Stimulated activated naive CD8-positive, alpha-beta T cell treated with anti-CD3 and anti-CD28 coated beads, Interleukin-15, Interleukin-2, amounts not matched to agents 100 ng/mL and 50 ng/mL, for 24 hours (primary cell): ENCODE data around the gene MYT1.
"Not testable (repeated sequence)": the region's sequence is repeated elsewhere in the genome, so short reads cannot be mapped to it uniquely, and the experiment has no call there.

Source experiments
- H3K27ac Mint-ChIP-seq: one replicate; pipeline ENCODE4 v1.8.0; 2021; ENCODE audit warnings: mild to moderate bottlenecking, mixed read lengths
- H3K27me3 Mint-ChIP-seq: one replicate; pipeline ENCODE4 v1.8.0; 2021; ENCODE audit warnings: mixed read lengths
- H3K36me3 Mint-ChIP-seq: one replicate; pipeline ENCODE4 v1.8.0; 2021; ENCODE audit warnings: low read depth, mixed read lengths
- H3K4me1 Mint-ChIP-seq: one replicate; pipeline ENCODE4 v1.8.0; 2021; ENCODE audit warnings: low read depth, mixed read lengths
- H3K4me3 Mint-ChIP-seq: one replicate; pipeline ENCODE4 v1.8.0; 2021; ENCODE audit warnings: mild to moderate bottlenecking, mixed read lengths
- H3K9me3 Mint-ChIP-seq: one replicate; pipeline ENCODE4 v1.8.0; 2021; ENCODE audit warnings: mixed read lengths

MYT1 gene

GRCh38 chr20:64265201-64265600 lies 100.9 kb downstream of the MYT1 start:
- Mint-ChIP-seq H3K27me3 (no peaks in the 10 kb centered on the region), H3K9me3 (no peaks in the 10 kb centered on the region), H3K4me1 (peaks cover 42% of the 10 kb centered on the region), H3K27ac (no peak overlapping the region), H3K36me3 (peaks cover 29% of the 10 kb centered on the region), H3K4me3 (no peak overlapping the region)

GRCh38 chr20:64266988-64267387 lies 102.7 kb downstream of the MYT1 start:
- Mint-ChIP-seq H3K36me3 (peaks cover 30% of the 10 kb centered on the region), H3K27ac (no peak overlapping the region), H3K4me1 (peaks cover 25% of the 10 kb centered on the region), H3K9me3 (no peaks in the 10 kb centered on the region), H3K4me3 (no peak overlapping the region), H3K27me3 (no peaks in the 10 kb centered on the region)

GRCh38 chr20:64268174-64268573 lies 103.9 kb downstream of the MYT1 start:
- Mint-ChIP-seq H3K27me3 (no peaks in the 10 kb centered on the region), H3K36me3 (peaks cover 32% of the 10 kb centered on the region), H3K4me1 (peaks cover 13% of the 10 kb centered on the region), H3K4me3 (no peak overlapping the region), H3K27ac (no peak overlapping the region), H3K9me3 (no peaks in the 10 kb centered on the region)

- Mint-ChIP-seq H3K36me3 (peaks cover 32% of the 10 kb centered on the region), H3K4me1 (no peaks in the 10 kb centered on the region), H3K27me3 (no peaks in the 10 kb centered on the region), H3K4me3 (no peak overlapping the region), H3K27ac (no peak overlapping the region), H3K9me3 (no peaks in the 10 kb centered on the region)
Measured at GRCh38 chr20:64269604-64270411, 105.6 kb downstream of the MYT1 start.

GRCh38 chr20:64271636-64272035 lies 107.4 kb downstream of the MYT1 start:
- Mint-ChIP-seq H3K27me3 (no peaks in the 10 kb centered on the region), H3K9me3 (no peaks in the 10 kb centered on the region), H3K27ac (no peak overlapping the region), H3K4me1 (no peaks in the 10 kb centered on the region), H3K36me3 (peaks cover 30% of the 10 kb centered on the region), H3K4me3 (no peak overlapping the region)

- H3K27ac Mint-ChIP-seq: no peak overlapping the region
- peaks cover 33% of the 10 kb centered on the region for H3K36me3 Mint-ChIP-seq
- no peak overlapping the region for H3K4me3 Mint-ChIP-seq
- no peaks in the 10 kb centered on the region for H3K4me1 Mint-ChIP-seq
- no peaks in the 10 kb centered on the region for H3K27me3 Mint-ChIP-seq
- H3K9me3 Mint-ChIP-seq: no peaks in the 10 kb centered on the region
Measured at GRCh38 chr20:64273109-64273508, 108.9 kb downstream of the MYT1 start.

GRCh38 chr20:64276817-64277216 lies 112.6 kb downstream of the MYT1 start:
- Mint-ChIP-seq H3K27ac (no peak overlapping the region), H3K27me3 (no peaks in the 10 kb centered on the region)

GRCh38 chr20:64277571-64278316 lies 113.5 kb downstream of the MYT1 start:
- Mint-ChIP-seq H3K36me3 (peaks cover 12% of the 10 kb centered on the region), H3K4me1 (no peaks in the 10 kb centered on the region), H3K27me3 (no peaks in the 10 kb centered on the region)

More at GRCh38 chr20:64276817-64277216, 112.6 kb downstream of the MYT1 start:
- Mint-ChIP-seq H3K9me3 (no peaks in the 10 kb centered on the region), H3K4me1 (no peaks in the 10 kb centered on the region), H3K4me3 (no peak overlapping the region), H3K36me3 (peaks cover 15% of the 10 kb centered on the region)

GRCh38 chr20:64278317-64278681 lies 114.0 kb downstream of the MYT1 start:
- Mint-ChIP-seq H3K36me3 (peaks cover 12% of the 10 kb centered on the region), H3K27ac (no peak overlapping the region), H3K27me3 (no peaks in the 10 kb centered on the region), H3K4me1 (no peaks in the 10 kb centered on the region), H3K9me3 (no peaks in the 10 kb centered on the region), H3K4me3 (no peak overlapping the region)

More at GRCh38 chr20:64277571-64278316, 113.5 kb downstream of the MYT1 start:
- H3K27ac Mint-ChIP-seq: no peak overlapping the region
- H3K4me3 Mint-ChIP-seq: no peak overlapping the region
- no peaks in the 10 kb centered on the region for H3K9me3 Mint-ChIP-seq

- no peak overlapping the region for H3K4me3 Mint-ChIP-seq
- no peaks in the 10 kb centered on the region for H3K4me1 Mint-ChIP-seq
- no peaks in the 10 kb centered on the region for H3K9me3 Mint-ChIP-seq
- no peak overlapping the region for H3K27ac Mint-ChIP-seq
- H3K36me3 Mint-ChIP-seq: peaks cover 5% of the 10 kb centered on the region
- H3K27me3 Mint-ChIP-seq: no peaks in the 10 kb centered on the region
Measured at GRCh38 chr20:64279826-64280459, 115.7 kb downstream of the MYT1 start.

- Mint-ChIP-seq H3K9me3 (no peaks in the 10 kb centered on the region), H3K27me3 (no peaks in the 10 kb centered on the region), H3K4me1 (no peaks in the 10 kb centered on the region), H3K4me3 (no peak overlapping the region), H3K27ac (no peak overlapping the region), H3K36me3 (peaks cover 5% of the 10 kb centered on the region)
Measured at GRCh38 chr20:64280460-64280843, 116.2 kb downstream of the MYT1 start.

GRCh38 chr20:64283646-64284045 lies 119.4 kb downstream of the MYT1 start:
- Mint-ChIP-seq H3K9me3 (no peaks in the 10 kb centered on the region), H3K4me3 (no peak overlapping the region), H3K36me3 (no peaks in the 10 kb centered on the region), H3K27me3 (no peaks in the 10 kb centered on the region), H3K4me1 (no peaks in the 10 kb centered on the region), H3K27ac (no peak overlapping the region)

GRCh38 chr20:64285579-64286446 lies 121.6 kb downstream of the MYT1 start:
- H3K4me1 Mint-ChIP-seq, H3K4me3 Mint-ChIP-seq, H3K27ac Mint-ChIP-seq, H3K9me3 Mint-ChIP-seq, H3K27me3 Mint-ChIP-seq, H3K36me3 Mint-ChIP-seq: not testable (repeated sequence)

- not testable (repeated sequence) for H3K36me3 Mint-ChIP-seq, H3K4me1 Mint-ChIP-seq, H3K27ac Mint-ChIP-seq, H3K4me3 Mint-ChIP-seq, H3K27me3 Mint-ChIP-seq, H3K9me3 Mint-ChIP-seq
Measured at GRCh38 chr20:64286447-64287263, 122.4 kb downstream of the MYT1 start.
